Measurements from ENCODE around the gene POLR1F. TPM values are rescaled to one million over a fixed set of nuclear protein-coding genes. Genes with fewer than 3 reads are reported as not detected.
A peak's percentile ranks its signal among the peaks of the same experiment; 100 is the strongest.

POLR1F gene, protein sequence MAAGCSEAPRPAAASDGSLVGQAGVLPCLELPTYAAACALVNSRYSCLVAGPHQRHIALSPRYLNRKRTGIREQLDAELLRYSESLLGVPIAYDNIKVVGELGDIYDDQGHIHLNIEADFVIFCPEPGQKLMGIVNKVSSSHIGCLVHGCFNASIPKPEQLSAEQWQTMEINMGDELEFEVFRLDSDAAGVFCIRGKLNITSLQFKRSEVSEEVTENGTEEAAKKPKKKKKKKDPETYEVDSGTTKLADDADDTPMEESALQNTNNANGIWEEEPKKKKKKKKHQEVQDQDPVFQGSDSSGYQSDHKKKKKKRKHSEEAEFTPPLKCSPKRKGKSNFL
- 10 to 100 TPM; 13.0 to 13.6 TPM for total RNA-seq

DNA sequence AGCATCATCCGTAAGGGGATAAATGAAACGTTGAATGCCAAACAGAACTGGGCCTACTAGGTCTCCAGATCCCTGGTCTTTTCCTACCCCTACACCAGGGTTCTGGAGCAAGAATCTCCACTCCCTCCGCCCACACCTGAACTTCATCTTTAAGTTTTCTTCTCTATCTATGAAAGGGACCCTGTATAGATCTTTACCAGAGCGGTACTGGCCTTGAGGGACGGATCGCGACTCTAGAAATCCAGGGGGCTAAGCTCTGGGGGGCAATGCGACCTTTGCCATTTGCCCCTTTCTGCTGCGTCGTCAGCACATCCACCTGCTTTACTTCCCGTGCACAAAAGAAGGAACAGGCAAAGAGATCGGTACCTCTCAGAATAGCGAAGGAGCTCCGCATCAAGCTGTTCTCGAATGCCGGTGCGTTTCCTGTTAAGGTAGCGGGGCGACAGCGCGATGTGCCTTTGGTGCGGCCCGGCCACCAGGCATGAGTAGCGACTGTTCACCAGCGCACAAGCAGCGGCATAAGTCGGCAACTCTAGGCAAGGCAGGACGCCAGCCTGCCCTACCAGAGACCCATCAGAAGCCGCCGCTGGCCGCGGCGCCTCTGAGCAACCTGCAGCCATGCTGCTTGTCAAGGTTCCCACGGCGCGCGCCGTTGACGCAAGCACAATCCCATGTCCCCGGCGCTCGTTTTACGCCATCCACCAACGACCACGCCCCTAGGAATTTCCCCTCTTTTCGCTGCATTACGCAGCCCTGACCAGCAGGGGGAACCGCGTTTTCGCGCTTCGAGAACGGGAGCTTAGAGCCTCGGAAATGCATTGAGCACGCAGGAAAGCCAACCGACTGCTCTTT, at the start of gene POLR1F:
POLR1F (minus strand) TSS at position 641 of the 852 bp plus-strand sequence; CDS start at position 620, 21 bp downstream.
- under 1% methylated on average over 56 of the region's 56 CpGs for WGBS
- peak; percentile 94 for DNase-seq (ENCODE audit: low spot score)
- H3K36me3 ChIP-seq = no peaks in the 10 kb centered on the region
- intact Hi-C loops (cut with DNase I) = no loop called here
- peak; percentile 98 for TF ChIP-seq POLR2AphosphoS5 (IDR thresholded peaks at IDR 0.05)
- peak; percentile 66 to 97 (median 94) for TF ChIP-seq CTCF (IDR thresholded peaks at IDR 0.05)
- TF ChIP-seq POLR2A (IDR thresholded peaks at IDR 0.05) = peak; percentile 76
- H3K27ac ChIP-seq = peak within 1 kb of the TSS; percentile 43 to 58
- no peaks in the 10 kb centered on the region for H3K9me3 ChIP-seq
- H3K27me3 ChIP-seq (replicated peaks; ENCODE audit: insufficient read depth) = no peaks in the 10 kb centered on the region
- H3K4me3 ChIP-seq = peak within 1 kb of the TSS; percentile 67 to 85
- no peaks in the 10 kb centered on the region for H3K4me1 ChIP-seq (replicated peaks)

- no peak overlapping the region for H3K4me3 ChIP-seq
- no peaks in the 10 kb centered on the region for H3K9me3 ChIP-seq
- WGBS = 43% methylated on average over 6 of the region's 6 CpGs
- no peak overlapping the region for H3K27ac ChIP-seq
- H3K4me1 ChIP-seq (replicated peaks) = no peaks in the 10 kb centered on the region
- H3K36me3 ChIP-seq = no peaks in the 10 kb centered on the region
- no peaks in the 10 kb centered on the region for H3K27me3 ChIP-seq (replicated peaks; ENCODE audit: insufficient read depth)
- intact Hi-C loops (cut with DNase I) = no loop called here
- TF ChIP-seq POLR2AphosphoS5 (IDR thresholded peaks at IDR 0.05) (no peak), CTCF (IDR thresholded peaks at IDR 0.05) (peak; percentile 61 to 66 (median 64))
- DNase-seq (ENCODE audit: low spot score) = no peak
These were observed 45.8 kb upstream of the POLR1F start for GRCh38 chr7:19754521-19755116.

DNA sequence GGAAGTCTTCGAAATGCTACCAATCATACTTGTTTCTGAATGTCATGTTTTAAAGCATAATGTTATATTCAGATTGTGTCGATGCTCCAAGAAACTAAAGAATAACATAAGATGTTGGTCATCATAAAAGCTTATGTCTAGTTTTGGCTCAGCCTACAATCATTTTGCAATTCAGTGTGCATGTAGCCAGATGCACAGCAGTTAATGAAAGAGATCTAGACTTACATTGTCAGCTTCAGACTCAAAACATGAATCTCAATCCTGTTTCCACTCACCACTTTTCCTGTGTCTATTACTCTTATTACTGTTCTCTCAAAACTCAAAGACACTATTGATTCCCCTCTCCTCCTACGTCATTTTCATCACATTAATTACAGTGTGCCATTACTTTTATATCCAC, 43.2 kb upstream of the POLR1F start:
- intact Hi-C loops (cut with DNase I) = no loop called here
- H3K36me3 ChIP-seq = no peaks in the 10 kb centered on the region
- H3K27me3 ChIP-seq (replicated peaks; ENCODE audit: insufficient read depth) = no peaks in the 10 kb centered on the region
- TF ChIP-seq POLR2AphosphoS5 (IDR thresholded peaks at IDR 0.05) (no peak), CTCF (IDR thresholded peaks at IDR 0.05) (no peak), POLR2A (IDR thresholded peaks at IDR 0.05) (no peak)
- H3K27ac ChIP-seq = no peak overlapping the region
- 86% methylated on average over 3 of the region's 3 CpGs for WGBS
- DNase-seq (ENCODE audit: low spot score) = no peak
- H3K9me3 ChIP-seq = no peaks in the 10 kb centered on the region
- no peak overlapping the region for H3K4me3 ChIP-seq
- no peaks in the 10 kb centered on the region for H3K4me1 ChIP-seq (replicated peaks)

DNA sequence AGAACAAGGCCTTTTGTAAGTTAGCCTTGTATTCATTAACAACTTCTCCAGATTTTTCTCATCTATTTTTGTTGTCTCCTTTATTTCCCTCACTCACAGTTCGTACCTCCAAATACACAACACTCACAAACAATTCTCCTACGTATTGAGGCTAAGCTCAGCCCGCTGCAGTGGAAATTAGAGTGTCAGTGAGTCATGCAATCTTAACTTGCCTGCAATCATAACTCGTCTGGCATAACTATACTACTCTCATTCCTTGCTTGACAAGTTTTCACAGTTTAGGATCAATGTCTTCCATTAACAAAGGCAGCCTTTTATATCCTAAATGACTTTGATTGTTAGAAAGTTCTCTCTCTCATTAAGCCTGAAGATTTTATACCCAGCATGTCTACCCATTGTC, 40.8 kb upstream of the POLR1F start:
- no peak for TF ChIP-seq POLR2A (IDR thresholded peaks at IDR 0.05)
- no peak for TF ChIP-seq CTCF (IDR thresholded peaks at IDR 0.05)
- TF ChIP-seq POLR2AphosphoS5 (IDR thresholded peaks at IDR 0.05) = no peak
- Histone ChIP-seq H3K9me3 (no peaks in the 10 kb centered on the region), H3K27me3 (replicated peaks; ENCODE audit: insufficient read depth) (no peaks in the 10 kb centered on the region), H3K4me1 (replicated peaks) (no peaks in the 10 kb centered on the region), H3K4me3 (no peak overlapping the region), H3K36me3 (no peaks in the 10 kb centered on the region), H3K27ac (no peak overlapping the region)
- DNase-seq (ENCODE audit: low spot score) = no peak
- 71% methylated on average over 4 of the region's 4 CpGs for WGBS
- intact Hi-C loops (cut with DNase I) = loop anchor here (5.0 kb wide), 1 partner anchor 848 kb away; no protein-coding TSS in a partner anchor
